IMR-90 (cell line): ENCODE measurements around the gene OVCH1. TPM values are rescaled to one million over a fixed set of nuclear protein-coding genes. Genes with fewer than 3 reads are reported as not detected.

Experiments used
- ATAC-seq: fragments of 200-7000 bp; cut with Tn5 transposase; 2 replicates; pipeline ENCODE4 v1.9.1; 2020; ENCODE audit warnings: low read depth, mild to moderate bottlenecking, moderate library complexity
- BruUV-seq: library from RNA; stranded (reverse); fragments of 400-500 nt; replicated peaks from 2 replicates; lab custom pipeline; 2021; lab: Mats Ljungman, UMichigan
- CTCF ChIA-PET: fragments of 300-600 bp; formaldehyde crosslinking; extraction: SDS; loops from one replicate; lab custom pipeline; 2021; ENCODE audit warnings: antibody characterized with exemption; lab: Yijun Ruan, JAX
- POLR2A ChIA-PET: fragments of 300-600 bp; sonication (Branson Sonifier 250); formaldehyde crosslinking; loops from one replicate; lab custom pipeline; 2022; ENCODE audit warnings: antibody characterized with exemption; ENCODE audit not compliant: unreplicated experiment; lab: Charles Lee
- DNase-seq: peaks from one replicate; pipeline ENCODE4 v3.0.0; 2013
- H2AFZ ChIP-seq: replicated peaks from 2 replicates; pipeline ENCODE3; 2013; ENCODE audit warnings: low read length, mild to moderate bottlenecking; ENCODE audit not compliant: poor library complexity
- H2AK5ac ChIP-seq: 2 replicates; pipeline ENCODE4 v1.6.1; 2013; ENCODE audit warnings: low read depth, low read length, inconsistent platforms
- H2AK9ac ChIP-seq: replicated peaks from 2 replicates; pipeline ENCODE3; 2013; ENCODE audit warnings: mild to moderate bottlenecking, low read depth, low read length, moderate library complexity; ENCODE audit not compliant: poor library complexity
- H2BK120ac ChIP-seq: 2 replicates; pipeline ENCODE4 v1.6.1; 2013; ENCODE audit warnings: low read depth, low read length, inconsistent platforms
- H2BK15ac ChIP-seq: 3 replicates; pipeline ENCODE4 v1.6.1; 2013; ENCODE audit warnings: low read depth, low read length, inconsistent platforms
- H2BK20ac ChIP-seq: 2 replicates; pipeline ENCODE4 v1.6.1; 2013; ENCODE audit warnings: low read depth, mild to moderate bottlenecking, inconsistent platforms, low read length, moderate library complexity
- H2BK5ac ChIP-seq: 2 replicates; pipeline ENCODE4 v1.6.1; 2013; ENCODE audit warnings: mild to moderate bottlenecking, low read depth, low read length, inconsistent platforms; ENCODE audit not compliant: poor library complexity, severe bottlenecking
- H3K14ac ChIP-seq: replicated peaks from 2 replicates; pipeline ENCODE4 v1.6.1; 2013; ENCODE audit warnings: low read depth, low read length, inconsistent platforms
- H3K18ac ChIP-seq: 2 replicates; pipeline ENCODE4 v1.6.1; 2013; ENCODE audit warnings: low read depth, low read length, control low read depth
- H3K23ac ChIP-seq: 2 replicates; pipeline ENCODE4 v1.6.1; 2013; ENCODE audit warnings: low read depth, low read length, inconsistent platforms
- H3K27ac ChIP-seq: 2 replicates; pipeline ENCODE4 v1.5.1; 2013; ENCODE audit warnings: mild to moderate bottlenecking, control low read depth, low read length; ENCODE audit not compliant: insufficient read depth
- H3K27me3 ChIP-seq: 2 replicates; pipeline ENCODE4 v1.6.1; 2013; ENCODE audit warnings: low read length; ENCODE audit not compliant: control insufficient read depth, insufficient read depth
- H3K36me3 ChIP-seq: 2 replicates; pipeline ENCODE4 v1.6.1; 2013; ENCODE audit warnings: low read length, mixed read lengths; ENCODE audit not compliant: control insufficient read depth, insufficient read depth
- H3K4ac ChIP-seq: 2 replicates; pipeline ENCODE4 v1.6.1; 2013; ENCODE audit warnings: low read depth, low read length, inconsistent platforms
- H3K4me1 ChIP-seq: 2 replicates; pipeline ENCODE4 v1.6.1; 2013; ENCODE audit warnings: low read length, mixed read lengths; ENCODE audit not compliant: control insufficient read depth, insufficient read depth
- H3K4me2 ChIP-seq: 2 replicates; pipeline ENCODE4 v1.6.1; 2013; ENCODE audit warnings: low read depth, mild to moderate bottlenecking, control low read depth, low read length, moderate library complexity
- H3K4me3 ChIP-seq: 2 replicates; pipeline ENCODE4 v1.5.1; 2013; ENCODE audit warnings: low read depth, mild to moderate bottlenecking, control low read depth, low read length, moderate library complexity; ENCODE audit not compliant: insufficient read depth
- H3K56ac ChIP-seq: 2 replicates; pipeline ENCODE4 v1.6.1; 2013; ENCODE audit warnings: low read length, inconsistent platforms; ENCODE audit not compliant: insufficient read depth; ENCODE audit errors: extremely low read depth
- H3K79me1 ChIP-seq, 2 experiments: 2 replicates each; pipeline ENCODE4 v1.6.1; 2013; ENCODE audit warnings: low read length in 2 of 2, inconsistent platforms in 1 of 2, low read depth in 1 of 2
- H3K9ac ChIP-seq: 2 replicates; pipeline ENCODE4 v1.6.1; 2013; ENCODE audit warnings: low read depth, low read length, control low read depth
- H3K9me1 ChIP-seq: 2 replicates; pipeline ENCODE4 v1.6.1; 2013; ENCODE audit warnings: low read length, inconsistent platforms; ENCODE audit not compliant: insufficient read depth
- H3K9me3 ChIP-seq: 2 replicates; pipeline ENCODE4 v1.6.1; 2013; ENCODE audit warnings: low read length; ENCODE audit not compliant: control insufficient read depth, insufficient read depth
- H4K20me1 ChIP-seq: 2 replicates; pipeline ENCODE4 v1.6.1; 2013; ENCODE audit warnings: low read length, inconsistent platforms; ENCODE audit not compliant: insufficient read depth
- H4K5ac ChIP-seq: 2 replicates; pipeline ENCODE4 v1.6.1; 2013; ENCODE audit warnings: mild to moderate bottlenecking, low read depth, low read length, control low read depth
- H4K8ac ChIP-seq, 2 experiments: 2 replicates each; pipeline ENCODE4 v1.6.1; 2013; ENCODE audit warnings: low read depth in 2 of 2, low read length in 2 of 2, control low read depth in 1 of 2, inconsistent platforms in 1 of 2
- H4K91ac ChIP-seq: 2 replicates; pipeline ENCODE4 v1.6.1; 2013; ENCODE audit warnings: low read depth, low read length, inconsistent platforms; ENCODE audit not compliant: insufficient read depth
- BHLHE40 ChIP-seq: fragments of 150-350 bp; IDR thresholded peaks from 2 replicates; pipeline ENCODE4 v1.6.1; 2016; ENCODE audit warnings: mild to moderate bottlenecking, low read depth, low read length
- CHD1 ChIP-seq: IDR thresholded peaks from 2 replicates; pipeline ENCODE4 v1.6.1; 2012; ENCODE audit warnings: low read depth, low read length, improper control_type of control experiment
- MXI1 ChIP-seq: IDR thresholded peaks from 2 replicates; pipeline ENCODE4 v1.6.1; 2012; ENCODE audit warnings: low read depth, mild to moderate bottlenecking, low read length, moderate library complexity, borderline replicate concordance
- NFE2L2 ChIP-seq: fragments of 150-350 bp; IDR thresholded peaks from 2 replicates; pipeline ENCODE4 v1.6.1; 2016; ENCODE audit warnings: low read depth, mild to moderate bottlenecking, low read length
- RAD21 ChIP-seq: IDR thresholded peaks from 2 replicates; pipeline ENCODE4 v1.6.1; 2012; ENCODE audit warnings: low read length, improper control_type of control experiment
- RCOR1 ChIP-seq: IDR thresholded peaks from 2 replicates; pipeline ENCODE4 v1.6.1; 2012; ENCODE audit warnings: mild to moderate bottlenecking, low read length, improper control_type of control experiment; ENCODE audit not compliant: insufficient replicate concordance
- RFX5 ChIP-seq: IDR thresholded peaks from 2 replicates; pipeline ENCODE4 v1.8.0; 2012; ENCODE audit warnings: low read depth, mild to moderate bottlenecking, low read length, moderate library complexity
- WGBS, 2 experiments: methylation state at CpG; one replicate each; pipeline versions ENCODE4 v1.1.5 to v1.1.7; 2013; ENCODE audit warnings: missing lambda C conversion rate in 2 of 2; ENCODE audit not compliant: insufficient read length in 1 of 2; ENCODE audit errors: extremely low coverage in 2 of 2; 5-methylcytosine and 5-hydroxymethylcytosine counted together
- dilution Hi-C: fragments of 300-500 bp; cut with HindIII; formaldehyde crosslinking; loops from one replicate; pipeline ENCODE4 v1.14.3; 2018; ENCODE audit warnings: low sequenced_read_pairs; ENCODE audit not compliant: unreplicated experiment
- in situ Hi-C: fragments of 300-500 bp; cut with MboI; formaldehyde crosslinking; loops from 3 replicates; pipeline ENCODE4 v1.14.3; 2019; ENCODE audit warnings: low sequenced_read_pairs, inconsistent platforms, mixed read lengths
- intact Hi-C: fragments of 100-400 bp; cut with micrococcal nuclease; formaldehyde crosslinking; loops from 2 replicates; pipeline ENCODE4 v1.10.0; 2022
- polyA plus RNA-seq, 3 experiments: library from polyadenylated mRNA; depleted of rRNA; stranded (reverse); fragments of >200 nt; gene quantifications; 2 replicates each; pipeline ENCODE4 v1.2.3, GENCODE V29; 2012; ENCODE audit warnings: low replicate concordance in 1 of 3
- total RNA-seq: library from RNA; depleted of rRNA; stranded (reverse); fragments of >200 nt; gene quantifications from 2 replicates; pipeline ENCODE4 v1.2.3, GENCODE V29; 2012
- TF ChIP-seq, protein P1 (sequence below): conservative IDR thresholded peaks from 2 replicates; pipeline ENCODE4 v1.5.1; 2012; ENCODE audit warnings: mild to moderate bottlenecking, low read depth, low read length, improper control_type of control experiment
- TF ChIP-seq, protein P2 (sequence below): fragments of 150-350 bp; IDR thresholded peaks from 2 replicates; pipeline ENCODE4 v1.6.1; 2016; ENCODE audit warnings: low read depth, mild to moderate bottlenecking, low read length, moderate library complexity, borderline replicate concordance

Gene OVCH1
- total and polyA plus RNA-seq, 2 of the 4 experiments (the other 2 are of a cell fraction): 0.05 to 0.18 TPM

DNA sequence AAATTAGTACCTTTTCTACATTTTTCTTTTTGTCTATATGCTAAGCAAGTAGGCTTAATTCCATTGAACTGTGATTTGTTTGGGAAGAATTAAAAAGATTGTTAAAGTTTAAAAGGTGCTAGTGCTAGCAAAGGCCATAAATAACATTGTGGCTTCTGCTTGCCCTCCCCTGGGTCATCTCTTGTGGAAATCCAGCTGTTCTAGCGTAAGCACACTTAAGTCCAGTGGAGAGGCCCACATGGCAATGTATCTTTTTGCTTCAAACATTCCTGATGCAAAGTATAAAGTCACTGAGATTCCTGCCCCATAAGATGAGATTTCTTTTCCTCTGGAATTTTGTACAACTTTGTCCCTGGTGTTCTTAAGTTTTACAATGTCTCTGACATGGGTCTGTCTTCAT is 102.1 kb downstream of the OVCH1 start:
- dilution Hi-C loops (no loop called here), in situ Hi-C loops (no loop called here), intact Hi-C loops (no loop called here)
- no peaks in the 10 kb centered on the region; the same call in 1 of the 2 replicates for H3K4me1 ChIP-seq
- no peak overlapping the region for H3K56ac ChIP-seq
- CTCF ChIA-PET: no interaction called here
- H3K18ac ChIP-seq: no peak overlapping the region
- peak overlapping the region; percentile 57; the same call in 1 of the 2 replicates for H2AK5ac ChIP-seq
- H4K91ac ChIP-seq: peak overlapping the region; percentile 62; the same call in 1 of the 2 replicates
- H3K4ac ChIP-seq: no peak overlapping the region; the same call in 1 of the 2 replicates
- no peaks in the 10 kb centered on the region for H3K9me3 ChIP-seq
- DNase-seq (no peak), ATAC-seq (peak; percentile 47)
- H4K8ac ChIP-seq: no peak overlapping the region; a peak in 1 of 4 replicates
- no peak overlapping the region for H3K4me3 ChIP-seq
- peak overlapping the region; percentile 62; the same call in 1 of the 2 replicates for H2BK120ac ChIP-seq
- H3K23ac ChIP-seq: no peak overlapping the region
- no peak overlapping the region for H3K9ac ChIP-seq
- H3K9me1 ChIP-seq: no peaks in the 10 kb centered on the region
- no peak overlapping the region for H2BK20ac ChIP-seq
- no peak overlapping the region for H2AK9ac ChIP-seq
- H2AFZ ChIP-seq: no peak overlapping the region
- no peak overlapping the region for H3K4me2 ChIP-seq
- 43% methylated on average over 1 of the region's 1 CpG; no CpG with 5 or more reads in 1 of the 2 experiments for WGBS, 2 experiments
- BruUV-seq: no TSS peak
- no peak overlapping the region for H2BK5ac ChIP-seq
- POLR2A ChIA-PET: no interaction called here
- H2BK15ac ChIP-seq: no peak overlapping the region
- no peaks in the 10 kb centered on the region for H3K36me3 ChIP-seq
- H4K5ac ChIP-seq: no peak overlapping the region
- 0 out of 2 replicates have a peak overlapping the region, but pooled peaks have one; percentile 28 for H3K14ac ChIP-seq
- no peaks in the 10 kb centered on the region for H4K20me1 ChIP-seq
- TF ChIP-seq, protein P1, sequence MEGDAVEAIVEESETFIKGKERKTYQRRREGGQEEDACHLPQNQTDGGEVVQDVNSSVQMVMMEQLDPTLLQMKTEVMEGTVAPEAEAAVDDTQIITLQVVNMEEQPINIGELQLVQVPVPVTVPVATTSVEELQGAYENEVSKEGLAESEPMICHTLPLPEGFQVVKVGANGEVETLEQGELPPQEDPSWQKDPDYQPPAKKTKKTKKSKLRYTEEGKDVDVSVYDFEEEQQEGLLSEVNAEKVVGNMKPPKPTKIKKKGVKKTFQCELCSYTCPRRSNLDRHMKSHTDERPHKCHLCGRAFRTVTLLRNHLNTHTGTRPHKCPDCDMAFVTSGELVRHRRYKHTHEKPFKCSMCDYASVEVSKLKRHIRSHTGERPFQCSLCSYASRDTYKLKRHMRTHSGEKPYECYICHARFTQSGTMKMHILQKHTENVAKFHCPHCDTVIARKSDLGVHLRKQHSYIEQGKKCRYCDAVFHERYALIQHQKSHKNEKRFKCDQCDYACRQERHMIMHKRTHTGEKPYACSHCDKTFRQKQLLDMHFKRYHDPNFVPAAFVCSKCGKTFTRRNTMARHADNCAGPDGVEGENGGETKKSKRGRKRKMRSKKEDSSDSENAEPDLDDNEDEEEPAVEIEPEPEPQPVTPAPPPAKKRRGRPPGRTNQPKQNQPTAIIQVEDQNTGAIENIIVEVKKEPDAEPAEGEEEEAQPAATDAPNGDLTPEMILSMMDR: no peak
- TF ChIP-seq RFX5 (no peak), BHLHE40 (no peak), RAD21 (no peak), RCOR1 (no peak), CHD1 (no peak), NFE2L2 (no peak), MXI1 (no peak)
- TF ChIP-seq, protein P2, sequence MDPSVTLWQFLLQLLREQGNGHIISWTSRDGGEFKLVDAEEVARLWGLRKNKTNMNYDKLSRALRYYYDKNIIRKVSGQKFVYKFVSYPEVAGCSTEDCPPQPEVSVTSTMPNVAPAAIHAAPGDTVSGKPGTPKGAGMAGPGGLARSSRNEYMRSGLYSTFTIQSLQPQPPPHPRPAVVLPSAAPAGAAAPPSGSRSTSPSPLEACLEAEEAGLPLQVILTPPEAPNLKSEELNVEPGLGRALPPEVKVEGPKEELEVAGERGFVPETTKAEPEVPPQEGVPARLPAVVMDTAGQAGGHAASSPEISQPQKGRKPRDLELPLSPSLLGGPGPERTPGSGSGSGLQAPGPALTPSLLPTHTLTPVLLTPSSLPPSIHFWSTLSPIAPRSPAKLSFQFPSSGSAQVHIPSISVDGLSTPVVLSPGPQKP: no peak
- H3K27ac ChIP-seq: no peak overlapping the region
- H3K79me1 ChIP-seq: no peaks in the 10 kb centered on the region
- H3K27me3 ChIP-seq: no peaks in the 10 kb centered on the region
